AG09319 (cell line): Measurements from ENCODE around the gene R3HCC1L.
"Not testable (repeated sequence)": the region's sequence is repeated elsewhere in the genome, so short reads cannot be mapped to it uniquely, and the experiment has no call there.

Experiments
- DNase-seq: peaks from one replicate; pipeline ENCODE4 v3.0.0-alpha.2; 2010; ENCODE audit warnings: low read depth; ENCODE audit errors: extremely low read depth
- CTCF ChIP-seq: IDR thresholded peaks from 2 replicates; pipeline ENCODE4 v1.5.1; 2011; ENCODE audit warnings: low read depth, mild to moderate bottlenecking, inconsistent platforms, low read length, moderate library complexity

The R3HCC1L gene

GRCh38 chr10:98131619-98132018 is 2.8 kb upstream of the R3HCC1L start:
- no peak for DNase-seq
- no peak for TF ChIP-seq CTCF

DNA sequence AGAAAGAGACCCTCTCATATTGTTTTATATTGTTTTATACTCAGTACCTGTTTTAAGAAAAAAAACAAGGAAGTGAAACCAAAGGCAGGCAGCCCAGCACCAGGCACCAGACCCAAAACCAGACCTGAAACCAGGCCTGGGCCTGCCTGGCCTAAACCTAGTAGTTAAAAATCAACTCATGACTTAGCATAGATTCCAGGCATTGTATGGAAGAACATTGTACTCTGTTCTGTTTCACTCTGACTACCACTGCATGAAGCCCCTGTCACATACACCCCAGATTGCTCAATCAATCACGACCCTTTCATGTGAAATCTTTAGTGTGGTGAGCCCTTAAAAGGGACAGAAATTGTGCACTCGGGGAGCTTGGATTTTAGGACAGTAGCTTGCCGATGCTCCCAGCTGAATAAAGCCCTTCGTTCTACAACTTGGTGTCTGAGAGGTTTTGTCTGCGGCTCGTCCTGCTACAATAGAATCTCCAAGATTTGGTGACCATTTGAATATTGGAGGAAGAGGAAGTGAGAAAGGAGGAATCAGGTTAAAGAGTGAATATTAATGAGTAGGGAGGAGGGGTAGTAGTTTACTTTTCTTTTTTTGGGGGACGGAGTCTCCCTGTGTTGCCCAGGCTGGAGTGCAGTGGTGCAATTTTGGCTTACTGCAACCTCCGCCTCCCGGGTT is 1.2 kb upstream of the R3HCC1L start:
- not testable (repeated sequence) for DNase-seq

GRCh38 chr10:98134117-98134430 is 383 bp upstream of the R3HCC1L start:
- DNase-seq = no peak
- TF ChIP-seq CTCF = no peak

DNA sequence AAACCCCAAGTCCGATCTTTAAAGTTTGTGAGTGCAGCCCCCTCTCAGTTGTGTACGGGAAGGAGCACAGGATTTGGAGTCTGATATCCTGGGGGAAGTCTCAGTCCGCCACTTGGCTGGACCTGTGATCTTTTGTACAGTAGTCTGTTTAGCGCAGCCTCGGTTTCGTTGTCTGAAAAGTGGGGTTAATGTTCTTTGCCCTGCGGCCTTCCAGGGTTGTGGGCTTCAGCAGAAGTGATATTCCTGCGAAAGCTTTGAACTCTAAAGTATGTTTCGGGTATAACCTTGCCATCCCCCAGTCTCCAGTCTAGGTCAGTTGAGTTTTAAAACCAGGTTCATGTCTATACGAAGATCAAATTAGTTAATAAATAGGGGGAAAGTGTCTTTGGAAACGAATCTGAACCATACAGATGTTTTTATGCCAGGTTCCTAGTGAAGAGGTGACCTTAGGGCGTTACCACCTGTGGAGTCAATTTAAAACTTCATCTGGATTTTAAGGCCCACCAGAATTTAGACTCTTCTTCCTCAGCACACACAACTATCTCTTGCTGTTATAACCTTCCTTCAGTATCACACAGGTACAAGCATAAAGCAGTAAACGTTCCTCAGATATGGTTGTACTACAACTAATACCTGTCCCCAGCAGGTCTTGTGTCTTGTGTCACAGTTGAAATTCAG is 904 bp downstream of the R3HCC1L start:
- DNase-seq = no peak
- no peak for TF ChIP-seq CTCF

GRCh38 chr10:98136775-98137174 is 2.3 kb downstream of the R3HCC1L start:
- DNase-seq = not testable (repeated sequence)

DNA sequence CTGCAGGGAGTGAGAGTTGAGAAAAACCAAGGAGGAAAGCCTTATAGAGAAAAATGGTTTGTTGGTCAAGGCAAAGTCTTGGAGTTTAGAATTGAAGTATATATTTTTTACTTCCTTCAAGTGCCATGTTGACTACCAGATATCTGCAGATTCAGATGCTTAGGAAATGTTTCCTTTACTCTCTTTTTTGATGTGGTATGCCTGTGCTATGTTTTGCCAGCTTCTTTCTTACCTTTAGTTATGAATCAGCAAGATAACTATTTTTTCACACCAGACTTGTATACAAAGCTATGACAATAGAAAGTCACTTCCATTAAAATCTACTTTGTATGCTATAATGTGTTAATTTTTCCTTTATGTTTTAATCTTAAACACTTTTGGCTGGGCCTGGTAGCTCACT is 3.6 kb downstream of the R3HCC1L start:
- TF ChIP-seq CTCF = no peak
- DNase-seq = no peak

GRCh38 chr10:98139431-98139830 is 5.0 kb downstream of the R3HCC1L start:
- no peak for DNase-seq
- TF ChIP-seq CTCF = no peak

GRCh38 chr10:98141484-98142073 is 7.1 kb downstream of the R3HCC1L start:
- no peak for TF ChIP-seq CTCF
- DNase-seq = no peak
